ENCODE data around the gene IL12A.

DNA sequence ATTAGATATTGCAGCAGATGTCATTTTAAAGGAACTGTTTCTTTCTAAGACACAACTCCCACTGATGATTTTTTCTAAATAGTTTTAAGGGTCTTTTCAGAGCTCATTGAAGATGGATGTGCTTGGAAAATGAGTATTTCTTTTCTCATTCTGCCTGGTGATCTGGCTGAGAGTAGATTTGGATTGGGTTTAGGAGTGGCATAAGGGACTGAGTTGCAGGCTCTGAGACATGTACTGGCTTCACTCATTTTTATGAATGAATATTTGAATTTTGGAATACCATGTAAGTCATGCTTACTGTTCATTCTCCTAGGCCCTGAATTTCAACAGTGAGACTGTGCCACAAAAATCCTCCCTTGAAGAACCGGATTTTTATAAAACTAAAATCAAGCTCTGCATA is 6.5 kb downstream of the IL12A start:
- TF ChIP-seq, protein P1, sequence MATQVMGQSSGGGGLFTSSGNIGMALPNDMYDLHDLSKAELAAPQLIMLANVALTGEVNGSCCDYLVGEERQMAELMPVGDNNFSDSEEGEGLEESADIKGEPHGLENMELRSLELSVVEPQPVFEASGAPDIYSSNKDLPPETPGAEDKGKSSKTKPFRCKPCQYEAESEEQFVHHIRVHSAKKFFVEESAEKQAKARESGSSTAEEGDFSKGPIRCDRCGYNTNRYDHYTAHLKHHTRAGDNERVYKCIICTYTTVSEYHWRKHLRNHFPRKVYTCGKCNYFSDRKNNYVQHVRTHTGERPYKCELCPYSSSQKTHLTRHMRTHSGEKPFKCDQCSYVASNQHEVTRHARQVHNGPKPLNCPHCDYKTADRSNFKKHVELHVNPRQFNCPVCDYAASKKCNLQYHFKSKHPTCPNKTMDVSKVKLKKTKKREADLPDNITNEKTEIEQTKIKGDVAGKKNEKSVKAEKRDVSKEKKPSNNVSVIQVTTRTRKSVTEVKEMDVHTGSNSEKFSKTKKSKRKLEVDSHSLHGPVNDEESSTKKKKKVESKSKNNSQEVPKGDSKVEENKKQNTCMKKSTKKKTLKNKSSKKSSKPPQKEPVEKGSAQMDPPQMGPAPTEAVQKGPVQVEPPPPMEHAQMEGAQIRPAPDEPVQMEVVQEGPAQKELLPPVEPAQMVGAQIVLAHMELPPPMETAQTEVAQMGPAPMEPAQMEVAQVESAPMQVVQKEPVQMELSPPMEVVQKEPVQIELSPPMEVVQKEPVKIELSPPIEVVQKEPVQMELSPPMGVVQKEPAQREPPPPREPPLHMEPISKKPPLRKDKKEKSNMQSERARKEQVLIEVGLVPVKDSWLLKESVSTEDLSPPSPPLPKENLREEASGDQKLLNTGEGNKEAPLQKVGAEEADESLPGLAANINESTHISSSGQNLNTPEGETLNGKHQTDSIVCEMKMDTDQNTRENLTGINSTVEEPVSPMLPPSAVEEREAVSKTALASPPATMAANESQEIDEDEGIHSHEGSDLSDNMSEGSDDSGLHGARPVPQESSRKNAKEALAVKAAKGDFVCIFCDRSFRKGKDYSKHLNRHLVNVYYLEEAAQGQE (IDR thresholded peaks at IDR 0.05; ENCODE audit: insufficient read depth in 1 of 2, low read depth in 2 of 2, low read length in 2 of 2): no peak
- TF ChIP-seq POLR2AphosphoS5 (IDR thresholded peaks at IDR 0.05; ENCODE audit: low read depth, low read length): no peak
- TF ChIP-seq SIN3A (IDR thresholded peaks at IDR 0.05; ENCODE audit: borderline replicate concordance, insufficient read depth, low read length): no peak
- TF ChIP-seq TAF1 (IDR thresholded peaks at IDR 0.05; ENCODE audit: borderline replicate concordance, insufficient read depth, low read length): no peak
- no peak for TF ChIP-seq FOXP2 (optimal IDR thresholded peaks at IDR 0.05; ENCODE audit: borderline replicate concordance, extremely low read depth, extremely low read length, insufficient read depth)

Data from PFSK-1 (cell line).